ENCODE data around the gene ARG2. TPM values are rescaled to one million over a fixed set of nuclear protein-coding genes. Genes with fewer than 3 reads are reported as not detected.

Gene ARG2
- total RNA-seq, 1 experiment from 2014 or later = 35.6 TPM

DNA sequence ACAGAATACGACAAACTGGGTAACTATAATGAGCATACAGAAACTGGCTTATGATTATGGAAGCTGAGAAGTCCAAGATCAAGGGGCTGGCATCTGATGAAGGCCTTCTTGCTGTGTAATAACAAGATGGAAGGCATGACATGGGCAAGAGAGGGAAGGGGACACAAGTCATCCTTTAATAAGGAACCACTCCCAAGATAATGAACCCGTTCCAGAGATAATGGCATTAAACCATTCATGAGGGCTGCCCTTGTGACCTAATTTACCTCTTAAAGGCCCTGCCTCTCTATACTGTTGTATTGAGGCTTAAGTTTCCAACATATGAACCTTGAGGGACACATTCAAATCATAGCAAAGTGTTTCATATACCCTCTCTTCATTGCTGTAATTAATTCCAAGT lies 59.3 kb downstream of the ARG2 start:
- Histone ChIP-seq H3K9me3 (ENCODE audit: low read depth, low read length, poor library complexity, severe bottlenecking) (no peaks in the 10 kb centered on the region), H3K4me3 (ENCODE audit: low read depth, low read length, poor library complexity, severe bottlenecking) (no peak overlapping the region), H3K27me3 (replicated peaks; ENCODE audit: insufficient read depth, low read depth, low read length, poor library complexity) (no peaks in the 10 kb centered on the region), H3K4me1 (ENCODE audit: insufficient read depth, low read length, poor library complexity, severe bottlenecking) (peaks cover 4% of the 10 kb centered on the region), H3K27ac (ENCODE audit: low read depth, low read length, poor library complexity, severe bottlenecking) (no peak overlapping the region), H3K36me3 (ENCODE audit: insufficient read depth, low read length, poor library complexity, severe bottlenecking) (peaks cover 75% of the 10 kb centered on the region)
- DNase-seq (ENCODE audit: low spot score) = no peak
- POLR2A ChIA-PET (ENCODE audit: low non-redundant PET) = no interaction called here
- CTCF ChIA-PET = no interaction called here
- TF ChIP-seq EZH2 (IDR thresholded peaks at IDR 0.05; ENCODE audit: borderline replicate concordance, low read depth, low read length, poor library complexity, severe bottlenecking) = no peak
- TF ChIP-seq, protein P1, sequence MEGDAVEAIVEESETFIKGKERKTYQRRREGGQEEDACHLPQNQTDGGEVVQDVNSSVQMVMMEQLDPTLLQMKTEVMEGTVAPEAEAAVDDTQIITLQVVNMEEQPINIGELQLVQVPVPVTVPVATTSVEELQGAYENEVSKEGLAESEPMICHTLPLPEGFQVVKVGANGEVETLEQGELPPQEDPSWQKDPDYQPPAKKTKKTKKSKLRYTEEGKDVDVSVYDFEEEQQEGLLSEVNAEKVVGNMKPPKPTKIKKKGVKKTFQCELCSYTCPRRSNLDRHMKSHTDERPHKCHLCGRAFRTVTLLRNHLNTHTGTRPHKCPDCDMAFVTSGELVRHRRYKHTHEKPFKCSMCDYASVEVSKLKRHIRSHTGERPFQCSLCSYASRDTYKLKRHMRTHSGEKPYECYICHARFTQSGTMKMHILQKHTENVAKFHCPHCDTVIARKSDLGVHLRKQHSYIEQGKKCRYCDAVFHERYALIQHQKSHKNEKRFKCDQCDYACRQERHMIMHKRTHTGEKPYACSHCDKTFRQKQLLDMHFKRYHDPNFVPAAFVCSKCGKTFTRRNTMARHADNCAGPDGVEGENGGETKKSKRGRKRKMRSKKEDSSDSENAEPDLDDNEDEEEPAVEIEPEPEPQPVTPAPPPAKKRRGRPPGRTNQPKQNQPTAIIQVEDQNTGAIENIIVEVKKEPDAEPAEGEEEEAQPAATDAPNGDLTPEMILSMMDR (conservative IDR thresholded peaks at IDR 0.05; ENCODE audit: low read depth, low read length) = no peak
- intact Hi-C loops (cut with micrococcal nuclease; ENCODE audit: unreplicated experiment) = no loop called here
- BruUV-seq (replicated peaks) = no TSS peak

DNA sequence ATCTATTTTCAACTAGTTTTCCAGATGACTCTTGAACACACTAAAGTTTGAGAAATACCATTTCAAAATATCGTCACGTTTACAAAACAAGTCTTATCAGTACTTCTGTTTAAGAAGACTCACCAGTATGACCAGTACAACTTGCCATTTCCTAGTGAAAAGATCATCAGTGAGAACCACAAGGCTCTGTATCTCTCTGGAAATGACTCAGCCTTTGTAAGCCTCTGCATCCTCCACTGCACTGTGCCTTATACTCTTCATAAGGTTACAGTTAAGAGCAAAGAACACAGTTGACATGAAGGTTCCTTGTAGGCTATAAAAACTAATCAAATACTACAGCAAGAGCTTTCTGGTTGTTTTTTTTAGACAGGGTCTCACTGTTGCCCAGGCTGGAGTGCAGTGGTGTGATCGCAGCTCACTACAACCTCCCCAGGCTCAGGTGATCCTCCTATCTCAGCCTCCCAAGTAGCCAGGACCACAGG lies 60.4 kb downstream of the ARG2 start:
- Histone ChIP-seq H3K36me3 (ENCODE audit: insufficient read depth, low read length, poor library complexity, severe bottlenecking) (peaks cover 87% of the 10 kb centered on the region), H3K4me3 (ENCODE audit: low read depth, low read length, poor library complexity, severe bottlenecking) (no peak overlapping the region)

GRCh38 chr14:67680941-67681340 lies 61.2 kb downstream of the ARG2 start:
- no peak for TF ChIP-seq EZH2 (IDR thresholded peaks at IDR 0.05; ENCODE audit: borderline replicate concordance, low read depth, low read length, poor library complexity, severe bottlenecking)
- TF ChIP-seq, protein P1 (conservative IDR thresholded peaks at IDR 0.05; ENCODE audit: low read depth, low read length) = no peak
- DNase-seq (ENCODE audit: low spot score) = no peak
- no peaks in the 10 kb centered on the region for H3K9me3 ChIP-seq (ENCODE audit: low read depth, low read length, poor library complexity, severe bottlenecking)
- H3K4me1 ChIP-seq (ENCODE audit: insufficient read depth, low read length, poor library complexity, severe bottlenecking) = no peaks in the 10 kb centered on the region
- no peak overlapping the region for H3K4me3 ChIP-seq (ENCODE audit: low read depth, low read length, poor library complexity, severe bottlenecking)
- ChIA-PET POLR2A (ENCODE audit: low non-redundant PET) (no interaction called here), CTCF (no interaction called here)
- peaks cover 94% of the 10 kb centered on the region for H3K36me3 ChIP-seq (ENCODE audit: insufficient read depth, low read length, poor library complexity, severe bottlenecking)
- H3K27ac ChIP-seq (ENCODE audit: low read depth, low read length, poor library complexity, severe bottlenecking) = no peak overlapping the region
- no peaks in the 10 kb centered on the region for H3K27me3 ChIP-seq (replicated peaks; ENCODE audit: insufficient read depth, low read depth, low read length, poor library complexity)
- intact Hi-C loops (cut with micrococcal nuclease; ENCODE audit: unreplicated experiment) = no loop called here
- BruUV-seq (replicated peaks) = no TSS peak

More for the DNA sequence above, 60.4 kb downstream of the ARG2 start:
- no peaks in the 10 kb centered on the region for H3K9me3 ChIP-seq (ENCODE audit: low read depth, low read length, poor library complexity, severe bottlenecking)
- DNase-seq (ENCODE audit: low spot score) = no peak
- H3K27me3 ChIP-seq (replicated peaks; ENCODE audit: insufficient read depth, low read depth, low read length, poor library complexity) = no peaks in the 10 kb centered on the region
- CTCF ChIA-PET = no interaction called here
- peaks cover 4% of the 10 kb centered on the region for H3K4me1 ChIP-seq (ENCODE audit: insufficient read depth, low read length, poor library complexity, severe bottlenecking)
- H3K27ac ChIP-seq (ENCODE audit: low read depth, low read length, poor library complexity, severe bottlenecking) = no peak overlapping the region
- POLR2A ChIA-PET (ENCODE audit: low non-redundant PET) = no interaction called here
- TF ChIP-seq, protein P1 (conservative IDR thresholded peaks at IDR 0.05; ENCODE audit: low read depth, low read length) = no peak
- TF ChIP-seq EZH2 (IDR thresholded peaks at IDR 0.05; ENCODE audit: borderline replicate concordance, low read depth, low read length, poor library complexity, severe bottlenecking) = no peak
- intact Hi-C loops (cut with micrococcal nuclease; ENCODE audit: unreplicated experiment) = no loop called here
- no TSS peak for BruUV-seq (replicated peaks)

Measured in A673 (cell line).